OCI-LY7 (cell line): ENCODE measurements around the gene ZBTB1. TPM values are rescaled to one million over a fixed set of nuclear protein-coding genes. Genes with fewer than 3 reads are reported as not detected.

Experiments
- BruUV-seq: library from RNA; stranded (reverse); fragments of 400-500 nt; replicated peaks from 2 replicates; lab custom pipeline; 2021; lab: Mats Ljungman, UMichigan
- CTCF ChIA-PET: fragments of 300-600 bp; sonication (Branson Sonifier 250); formaldehyde crosslinking; loops from one replicate; lab custom pipeline; 2022; ENCODE audit warnings: antibody characterized with exemption; ENCODE audit not compliant: unreplicated experiment; lab: Charles Lee
- POLR2A ChIA-PET: fragments of 300-600 bp; sonication (Branson Sonifier 250); formaldehyde crosslinking; loops from one replicate; lab custom pipeline; 2022; ENCODE audit warnings: antibody characterized with exemption; lab: Charles Lee
- DNase-seq: peaks from one replicate; pipeline ENCODE4 v3.0.0-alpha.2; 2015; ENCODE audit warnings: low spot score
- H2AFZ ChIP-seq: fragments of 200-600 bp; sonication (generic), shearing (Covaris generic); 2 replicates; pipeline ENCODE4 v1.6.1; 2014; ENCODE audit warnings: mild to moderate bottlenecking, antibody characterized with exemption, low read length, moderate library complexity
- H3K27ac ChIP-seq: fragments of 200-600 bp; sonication (generic); 2 replicates; pipeline ENCODE4 v1.5.1; 2014; ENCODE audit warnings: mixed run types, low read depth, mild to moderate bottlenecking, moderate library complexity, low read length, inconsistent platforms; ENCODE audit not compliant: poor library complexity, severe bottlenecking
- H3K36me3 ChIP-seq: fragments of 200-600 bp; sonication (generic); 2 replicates; pipeline ENCODE4 v1.6.1; 2014; ENCODE audit warnings: mild to moderate bottlenecking, antibody characterized with exemption, low read length, moderate library complexity, mixed read lengths; ENCODE audit not compliant: insufficient read depth
- H3K4me1 ChIP-seq: fragments of 200-600 bp; sonication (generic); 2 replicates; pipeline ENCODE4 v1.5.1; 2014; ENCODE audit warnings: mild to moderate bottlenecking, low read length; ENCODE audit not compliant: insufficient read depth, poor library complexity, severe bottlenecking
- H3K4me2 ChIP-seq: fragments of 200-600 bp; sonication (generic); 2 replicates; pipeline ENCODE4 v1.6.1; 2014; ENCODE audit warnings: mild to moderate bottlenecking, low read length
- H3K4me3 ChIP-seq: fragments of 200-600 bp; sonication (generic); 2 replicates; pipeline ENCODE4 v1.5.1; 2014; ENCODE audit warnings: mild to moderate bottlenecking, low read depth, low read length; ENCODE audit not compliant: poor library complexity, severe bottlenecking
- H3K79me2 ChIP-seq: fragments of 200-600 bp; sonication (generic); 2 replicates; pipeline ENCODE4 v1.6.1; 2016; ENCODE audit warnings: low read depth, mild to moderate bottlenecking, low read length, moderate library complexity, mixed read lengths; ENCODE audit not compliant: insufficient read depth
- H3K9me2 ChIP-seq: fragments of 200-600 bp; sonication (generic); 2 replicates; pipeline ENCODE4 v1.6.1; 2016; ENCODE audit warnings: mild to moderate bottlenecking, low read length, mixed read lengths; ENCODE audit not compliant: insufficient read depth
- H3K9me3 ChIP-seq: fragments of 200-600 bp; sonication (generic); 2 replicates; pipeline ENCODE4 v1.6.1; 2014; ENCODE audit warnings: mild to moderate bottlenecking, mixed run types, low read length, mixed read lengths
- H4K20me1 ChIP-seq: fragments of 200-600 bp; sonication (generic); 2 replicates; pipeline ENCODE4 v1.6.1; 2014; ENCODE audit warnings: mild to moderate bottlenecking, antibody characterized with exemption, low read length, moderate library complexity, mixed read lengths; ENCODE audit not compliant: insufficient read depth
- EZH2phosphoT487 ChIP-seq: fragments of 200-600 bp; sonication (generic); IDR thresholded peaks from 2 replicates; pipeline ENCODE4 v1.6.1; 2018; ENCODE audit warnings: low read depth, borderline replicate concordance, mild to moderate bottlenecking, mixed run types, antibody characterized with exemption, low read length, moderate library complexity, mixed read lengths
- intact Hi-C: fragments of 100-400 bp; cut with micrococcal nuclease; formaldehyde crosslinking; loops from one replicate; pipeline ENCODE4 v1.10.0; 2022; ENCODE audit not compliant: unreplicated experiment
- total RNA-seq, 2 experiments: library from RNA; depleted of rRNA in 1 of 2; stranded (reverse); fragments of >200 nt in 1 of 2; shearing (Covaris generic) in 1 of 2; gene quantifications; 2 replicates each; pipeline ENCODE4 v1.2.3, GENCODE V29; 2014 to 2022
- TF ChIP-seq, protein P1 (sequence below): fragments of 200-600 bp; sonication (generic); conservative IDR thresholded peaks from 2 replicates; pipeline ENCODE4 v1.5.1; 2014; ENCODE audit warnings: mild to moderate bottlenecking, antibody characterized with exemption, low read length, moderate library complexity, mixed read lengths

The ZBTB1 gene
- total RNA-seq, 2 experiments from 2014 or later, result 34.1 to 49.5 TPM

DNA sequence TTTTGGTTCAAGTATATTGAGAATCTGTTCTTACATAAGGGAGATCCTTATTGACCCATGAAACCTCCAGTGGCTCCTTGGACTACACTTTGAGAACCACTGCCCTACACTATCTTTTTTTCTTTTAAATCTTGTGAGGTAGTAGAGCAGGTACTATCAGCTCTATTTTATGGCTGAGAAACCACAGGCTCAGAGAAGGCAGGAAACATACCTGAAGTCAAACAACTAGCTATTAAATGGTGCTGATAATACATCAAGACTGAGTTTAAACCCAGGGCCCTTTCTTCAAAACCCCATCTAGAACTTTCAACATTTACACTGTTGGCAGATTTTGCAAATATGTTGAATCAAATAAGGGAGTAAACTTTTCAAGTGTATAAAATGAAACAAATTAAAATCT lies 7.8 kb upstream of the ZBTB1 start:
- no peak for TF ChIP-seq EZH2phosphoT487
- TF ChIP-seq, protein P1, sequence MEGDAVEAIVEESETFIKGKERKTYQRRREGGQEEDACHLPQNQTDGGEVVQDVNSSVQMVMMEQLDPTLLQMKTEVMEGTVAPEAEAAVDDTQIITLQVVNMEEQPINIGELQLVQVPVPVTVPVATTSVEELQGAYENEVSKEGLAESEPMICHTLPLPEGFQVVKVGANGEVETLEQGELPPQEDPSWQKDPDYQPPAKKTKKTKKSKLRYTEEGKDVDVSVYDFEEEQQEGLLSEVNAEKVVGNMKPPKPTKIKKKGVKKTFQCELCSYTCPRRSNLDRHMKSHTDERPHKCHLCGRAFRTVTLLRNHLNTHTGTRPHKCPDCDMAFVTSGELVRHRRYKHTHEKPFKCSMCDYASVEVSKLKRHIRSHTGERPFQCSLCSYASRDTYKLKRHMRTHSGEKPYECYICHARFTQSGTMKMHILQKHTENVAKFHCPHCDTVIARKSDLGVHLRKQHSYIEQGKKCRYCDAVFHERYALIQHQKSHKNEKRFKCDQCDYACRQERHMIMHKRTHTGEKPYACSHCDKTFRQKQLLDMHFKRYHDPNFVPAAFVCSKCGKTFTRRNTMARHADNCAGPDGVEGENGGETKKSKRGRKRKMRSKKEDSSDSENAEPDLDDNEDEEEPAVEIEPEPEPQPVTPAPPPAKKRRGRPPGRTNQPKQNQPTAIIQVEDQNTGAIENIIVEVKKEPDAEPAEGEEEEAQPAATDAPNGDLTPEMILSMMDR, result no peak
- H3K9me2 ChIP-seq, result no peaks in the 10 kb centered on the region
- peaks cover 12% of the 10 kb centered on the region; the same call in 1 of the 2 replicates for H4K20me1 ChIP-seq
- BruUV-seq, result no TSS peak
- peaks cover 82% of the 10 kb centered on the region for H3K79me2 ChIP-seq
- no peak overlapping the region for H2AFZ ChIP-seq
- H3K4me2 ChIP-seq, result no peak overlapping the region
- no peaks in the 10 kb centered on the region for H3K9me3 ChIP-seq
- H3K27ac ChIP-seq, result no peak overlapping the region
- POLR2A ChIA-PET, result interaction anchor here (0.8 to 1.7 kb wide), 7 partner anchors 8 to 159 kb away, joined by 3 to 7 read pairs (median 3); no protein-coding TSS in a partner anchor
- H3K4me1 ChIP-seq, result peaks cover 30% of the 10 kb centered on the region
- no peak overlapping the region for H3K4me3 ChIP-seq
- intact Hi-C loops, result no loop called here
- H3K36me3 ChIP-seq, result peaks cover 70% of the 10 kb centered on the region
- DNase-seq, result no peak
- CTCF ChIA-PET, result no interaction called here

DNA sequence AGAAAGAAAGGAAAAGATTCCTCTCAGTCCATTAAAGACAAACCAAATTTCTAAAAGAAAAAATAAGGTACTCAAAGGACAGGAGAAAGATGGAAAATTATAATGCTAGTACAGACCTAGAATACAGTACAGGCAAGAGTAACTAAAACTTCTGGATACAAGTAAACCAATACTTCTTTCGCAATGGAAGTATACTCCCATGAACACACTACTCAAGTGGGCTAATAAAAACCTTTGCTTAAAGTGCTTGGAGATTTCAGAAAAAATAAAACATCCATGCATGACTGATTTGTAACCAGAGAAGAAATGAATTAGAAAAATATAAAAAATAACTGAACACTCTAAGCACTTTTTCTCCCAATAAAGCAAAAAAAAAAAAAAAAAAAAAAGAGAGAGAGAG lies 4.5 kb upstream of the ZBTB1 start:
- H3K4me2 ChIP-seq, result peak overlapping the region; percentile 99
- H3K79me2 ChIP-seq, result peaks cover 67% of the 10 kb centered on the region

More for the DNA sequence above, 4.5 kb upstream of the ZBTB1 start:
- H2AFZ ChIP-seq, result no peak overlapping the region
- DNase-seq, result no peak
- peaks cover 34% of the 10 kb centered on the region for H3K4me1 ChIP-seq
- H3K36me3 ChIP-seq, result peaks cover 42% of the 10 kb centered on the region
- H3K27ac ChIP-seq, result no peak overlapping the region
- intact Hi-C loops, result loop anchor here (5.0 to 10.0 kb wide), 2 partner anchors 648 to 775 kb away; partner anchors contain the start of genes SGPP1 and SYNE2
- H4K20me1 ChIP-seq, result peaks cover 16% of the 10 kb centered on the region; the same call in 1 of the 2 replicates
- ChIA-PET CTCF (no interaction called here), POLR2A (interaction anchor here (3.1 kb wide), 1 partner anchor 9 kb away, joined by 13 read pairs; no protein-coding TSS in a partner anchor)
- BruUV-seq, result no TSS peak
- no peaks in the 10 kb centered on the region for H3K9me3 ChIP-seq
- H3K9me2 ChIP-seq, result no peaks in the 10 kb centered on the region
- TF ChIP-seq, protein P1, result no peak
- no peak for TF ChIP-seq EZH2phosphoT487
- peak overlapping the region; percentile 6 for H3K4me3 ChIP-seq
